Left forelimb (tissue), 1 donor: Measurements from ENCODE around the gene TBC1D25.

Source experiments
- DNase-seq: peaks from one replicate; pipeline ENCODE4 v3.0.0-alpha.2; 2018; ENCODE audit warnings: low spot score

TBC1D25 gene

GRCh38 chrX:48601741-48602394 is 62.4 kb downstream of the TBC1D25 start:
- no peak for DNase-seq

GRCh38 chrX:48604701-48605100 is 65.2 kb downstream of the TBC1D25 start:
- DNase-seq = no peak

DNA sequence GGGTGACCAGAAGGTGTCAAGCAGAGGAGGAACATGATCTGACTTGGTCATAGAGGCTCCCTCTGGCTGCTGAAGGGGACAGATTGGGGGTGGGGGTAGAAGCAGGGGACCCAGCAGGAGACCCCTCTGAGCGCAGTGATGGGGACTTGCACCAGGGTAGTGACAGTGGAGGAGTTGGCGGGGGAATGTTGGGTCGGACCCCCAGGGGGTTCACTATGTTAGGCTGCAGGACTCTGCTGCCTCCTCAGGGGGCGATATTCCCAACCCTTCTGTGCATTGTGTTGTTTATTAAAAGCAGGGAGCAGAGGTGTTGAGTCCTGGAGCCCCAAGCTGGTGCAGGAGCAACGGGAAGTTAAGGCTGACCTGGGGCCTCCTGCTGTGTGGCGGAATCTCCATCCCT is 66.6 kb downstream of the TBC1D25 start:
- DNase-seq = no peak

GRCh38 chrX:48611703-48612102 is 72.2 kb downstream of the TBC1D25 start:
- DNase-seq = no peak
